GM18870 (cell line): ENCODE results near the gene TCEAL9.
"Not testable (repeated sequence)": the region's sequence is repeated elsewhere in the genome, so short reads cannot be mapped to it uniquely, and the experiment has no call there.

Source experiments
- ATAC-seq: cut with Tn5 transposase; IDR thresholded peaks from one replicate; pipeline ENCODE4 v1.9.1; 2021; ENCODE audit warnings: moderate library complexity; ENCODE audit not compliant: unreplicated experiment

The TCEAL9 gene

DNA sequence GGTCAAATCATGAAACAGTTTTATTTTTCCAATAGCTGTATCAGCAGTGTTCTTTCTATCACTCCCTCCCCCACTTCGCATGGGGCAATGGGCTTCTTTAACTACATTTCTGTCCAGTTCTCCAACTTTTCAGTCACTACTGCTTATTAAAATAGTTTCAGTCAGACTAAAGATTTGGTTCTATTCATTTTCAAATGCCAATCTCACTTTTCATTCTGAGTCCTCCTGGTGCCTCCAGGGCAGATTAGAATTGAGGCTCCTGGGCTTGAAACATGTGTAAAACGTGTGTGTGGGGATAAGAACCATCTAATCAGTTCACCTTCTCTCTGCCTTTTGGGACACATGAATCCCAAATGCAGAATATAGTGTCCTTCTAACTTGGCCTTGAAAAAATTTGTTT is 16.6 kb downstream of the TCEAL9 start:
- ATAC-seq = no peak

DNA sequence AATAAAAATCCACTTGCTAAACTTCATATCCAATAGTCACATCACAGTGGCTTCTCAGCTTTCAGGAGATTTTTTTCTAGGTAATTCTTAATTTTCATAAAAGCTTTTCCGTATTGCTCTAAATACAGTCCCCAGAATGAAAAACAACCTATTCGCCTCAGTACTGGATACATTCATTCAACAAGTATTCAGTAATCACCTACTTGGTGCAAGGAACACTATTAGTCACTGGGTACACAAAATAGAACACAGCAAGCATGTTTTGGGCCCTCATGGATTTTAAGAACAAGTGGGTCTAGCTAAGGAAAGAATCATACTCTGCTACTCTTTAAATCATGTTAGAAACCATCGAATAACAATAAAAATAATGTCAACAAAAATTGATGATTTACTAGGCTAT is 17.3 kb downstream of the TCEAL9 start:
- ATAC-seq = no peak

DNA sequence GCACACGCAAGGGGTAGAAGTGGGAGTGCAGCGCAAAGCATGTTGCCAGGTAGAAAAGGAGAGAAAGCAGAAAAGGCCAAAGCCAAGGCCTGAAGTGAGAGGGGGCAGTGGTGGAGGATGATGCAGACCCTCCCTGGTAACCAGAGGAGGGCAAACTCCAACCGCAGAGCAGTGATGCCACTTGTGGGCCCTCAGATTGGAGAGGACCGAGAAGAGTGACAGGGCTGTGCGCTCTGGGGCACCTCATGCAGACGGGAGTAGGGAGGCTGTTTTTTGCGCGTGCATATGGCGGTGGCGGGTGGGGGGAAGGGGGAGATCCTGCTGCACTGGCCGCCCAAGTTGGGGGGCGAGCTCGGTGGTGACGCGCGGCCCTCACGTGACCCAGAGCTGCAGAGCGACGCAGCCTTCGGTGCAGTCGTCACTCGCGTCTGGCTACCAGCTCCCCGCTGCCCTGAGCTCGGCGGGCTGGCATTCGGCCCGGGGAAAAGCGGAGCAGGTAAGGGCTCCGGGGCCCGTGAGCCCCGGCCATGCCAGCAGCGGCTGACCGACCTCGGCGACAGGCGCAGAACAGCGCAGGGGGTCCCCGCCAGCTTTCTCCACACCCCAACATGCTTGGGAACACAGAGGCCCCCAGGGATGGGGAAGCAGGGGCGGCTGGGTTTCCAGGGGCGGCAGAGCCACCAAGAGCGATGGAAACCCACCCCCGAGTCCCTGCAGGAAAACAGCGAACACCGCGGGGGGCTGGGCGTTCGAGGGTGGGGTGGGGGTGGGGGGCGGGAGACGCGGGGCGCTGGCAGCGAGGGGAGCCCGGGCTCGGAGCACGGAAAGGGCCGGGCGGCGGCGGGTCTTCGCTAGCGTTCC is 20.0 kb downstream of the TCEAL9 start, which contains the start of gene BEX3:
BEX3 (plus strand) TSS at position 421 of the 861 bp plus-strand sequence. CDS start 984 bp downstream, outside the sequence.
- no peak for ATAC-seq

DNA sequence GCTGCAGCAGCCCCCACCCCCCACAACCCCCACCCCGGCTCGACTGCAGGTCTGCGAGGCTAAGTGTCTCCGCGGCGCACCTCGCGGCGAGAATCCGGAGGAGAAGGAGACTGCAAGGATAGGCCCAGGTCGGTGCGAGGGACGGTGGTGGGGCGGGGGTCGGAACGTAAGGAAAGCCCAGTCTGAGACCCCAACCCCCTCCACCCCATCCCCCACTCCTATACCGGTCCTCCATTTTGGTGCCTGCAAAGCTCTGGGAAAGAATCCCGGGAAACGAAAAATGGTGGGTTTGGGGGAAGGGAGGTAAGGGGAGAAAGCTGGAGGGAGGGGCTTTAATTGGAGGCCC is 20.6 kb downstream of the TCEAL9 start:
- no peak for ATAC-seq

DNA sequence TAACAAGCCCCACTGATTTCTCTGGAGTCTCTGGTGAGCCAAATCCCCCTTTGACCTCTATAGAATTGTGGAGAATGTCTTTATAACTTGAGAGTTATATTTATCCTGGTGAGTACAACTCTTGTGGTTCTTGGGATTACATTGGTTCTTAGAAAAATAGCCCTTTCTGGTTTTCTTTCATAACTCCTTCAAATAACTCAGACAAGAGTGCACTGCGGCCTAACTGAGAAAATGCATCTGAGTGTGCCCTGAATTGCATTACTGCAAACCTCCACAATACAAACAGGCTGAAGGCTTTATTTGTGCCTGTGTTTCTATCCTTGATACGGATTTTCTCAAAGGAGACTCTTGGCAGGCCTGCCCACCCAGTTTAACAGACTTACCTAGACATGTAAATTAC is 22.7 kb downstream of the TCEAL9 start:
- ATAC-seq = no peak

DNA sequence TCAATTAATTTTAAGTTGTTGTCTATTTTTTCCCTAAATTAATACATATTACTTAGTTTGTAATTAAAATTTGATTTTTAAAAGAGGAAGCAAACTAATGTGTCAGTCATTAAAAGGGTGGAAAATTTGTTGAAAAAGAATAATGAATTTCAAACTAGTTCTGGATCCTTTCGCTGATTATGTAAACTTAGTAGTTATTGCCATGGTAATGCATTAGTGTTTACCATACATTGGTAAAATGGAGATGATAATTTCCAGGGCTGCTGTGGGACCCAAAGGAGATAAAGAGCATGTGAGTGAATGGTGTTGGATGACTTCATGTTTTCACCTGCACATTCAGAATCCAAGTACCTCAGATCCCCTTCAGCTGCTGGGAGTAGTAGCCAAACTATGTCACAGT is 26.6 kb downstream of the TCEAL9 start:
- ATAC-seq = no peak

DNA sequence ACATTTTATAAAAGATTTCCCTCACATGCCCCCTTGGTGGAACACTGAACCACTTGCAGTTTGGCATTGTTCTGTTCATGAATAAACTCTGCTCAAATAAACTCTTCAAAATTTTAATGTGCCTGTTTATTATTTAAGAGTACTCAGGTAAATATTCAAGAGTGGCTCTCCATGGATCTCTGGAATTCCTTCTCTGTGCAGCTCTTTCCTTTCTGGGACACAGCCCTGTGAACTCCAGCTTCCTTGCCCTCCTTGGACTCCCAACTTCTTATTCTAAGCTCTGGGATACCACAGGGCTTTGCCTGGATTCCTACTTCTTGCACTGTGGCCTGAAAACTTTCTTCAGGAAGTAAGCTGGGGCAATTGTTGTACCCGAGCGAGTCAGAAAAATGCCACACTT is 28.4 kb downstream of the TCEAL9 start:
- no peak for ATAC-seq

DNA sequence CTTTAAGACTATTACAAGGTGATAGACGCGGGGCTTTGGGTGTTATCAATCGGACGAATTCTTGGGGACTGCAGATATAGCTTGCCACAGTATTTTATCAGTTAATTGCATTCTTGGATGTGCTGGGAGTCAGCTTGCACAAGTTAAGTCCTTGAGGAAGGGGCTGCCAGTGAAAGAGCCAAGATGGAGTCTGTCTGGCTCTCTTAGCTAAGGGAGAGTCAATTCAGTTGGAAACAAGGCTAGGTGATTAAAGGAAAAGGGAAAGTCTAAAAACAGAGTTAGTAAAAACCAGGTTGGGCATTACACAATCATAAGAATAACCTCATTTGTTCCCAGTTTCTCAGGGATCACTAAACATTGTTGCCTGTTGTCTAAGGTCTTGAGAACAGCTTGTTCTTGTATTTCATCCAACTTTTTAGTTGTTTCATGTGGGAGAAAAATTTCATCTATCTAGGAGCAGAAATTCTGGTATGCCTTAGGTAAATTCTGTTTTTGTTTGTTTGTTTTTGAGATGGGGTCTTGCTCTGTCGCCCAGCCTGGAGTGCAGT is 29.1 kb downstream of the TCEAL9 start:
- ATAC-seq = not testable (repeated sequence)

DNA sequence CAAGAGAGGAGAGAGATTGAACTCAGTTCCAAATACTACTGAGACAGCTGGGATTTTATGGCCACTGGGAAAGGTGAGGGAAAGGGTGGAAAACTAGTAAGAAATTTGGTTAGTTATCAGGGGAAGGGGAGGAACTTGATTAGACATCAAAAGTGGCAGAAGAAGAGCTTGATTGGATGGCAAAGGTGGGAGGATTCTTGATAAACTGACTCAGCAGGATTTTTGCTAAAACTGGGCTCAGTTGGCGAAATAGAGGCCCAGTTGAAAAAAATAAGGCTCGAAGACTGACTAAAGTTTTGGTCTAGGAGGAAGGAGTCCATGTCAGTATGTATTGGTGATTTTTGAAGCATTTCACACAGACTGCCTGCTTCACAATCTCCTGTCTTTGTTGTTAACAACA is 30.0 kb downstream of the TCEAL9 start:
- ATAC-seq = no peak

DNA sequence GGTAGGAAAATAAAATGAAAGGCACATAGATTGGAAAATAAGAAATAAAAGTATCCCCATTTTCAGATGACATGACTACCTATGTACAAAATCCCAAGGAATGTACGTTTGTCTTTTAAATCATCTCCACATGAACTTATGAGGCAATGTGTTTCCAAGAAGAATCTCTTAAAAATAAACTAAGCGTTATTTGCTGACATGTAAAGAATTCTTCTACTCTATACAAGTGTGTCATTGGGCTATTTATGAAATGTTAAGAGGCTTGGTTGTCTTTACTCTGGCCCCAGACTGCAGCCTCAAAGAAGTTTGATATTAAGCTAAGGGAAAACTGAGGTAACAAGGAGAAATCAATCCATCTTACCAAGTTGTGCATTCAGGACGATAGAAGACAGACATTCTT is 37.2 kb downstream of the TCEAL9 start:
- ATAC-seq = no peak

DNA sequence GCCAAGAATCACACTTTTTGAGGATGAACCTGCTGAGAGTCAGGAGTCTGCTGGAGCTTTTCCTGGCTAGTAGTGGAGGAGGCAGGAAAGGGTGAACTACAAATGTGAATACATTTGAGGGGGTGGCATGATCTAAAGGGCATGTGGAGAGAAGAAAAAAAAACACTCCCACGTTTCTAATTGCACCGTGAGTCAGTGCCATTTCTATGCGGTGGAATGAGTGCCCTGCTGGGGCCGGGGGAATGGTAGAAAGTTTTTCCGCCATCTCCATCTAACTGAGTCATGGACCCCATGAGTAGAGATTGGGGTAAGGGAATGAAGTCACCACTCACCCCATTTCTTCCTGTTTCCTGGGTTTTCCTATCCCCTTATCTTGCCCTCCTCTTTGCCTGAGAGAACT is 39.9 kb downstream of the TCEAL9 start:
- no peak for ATAC-seq

DNA sequence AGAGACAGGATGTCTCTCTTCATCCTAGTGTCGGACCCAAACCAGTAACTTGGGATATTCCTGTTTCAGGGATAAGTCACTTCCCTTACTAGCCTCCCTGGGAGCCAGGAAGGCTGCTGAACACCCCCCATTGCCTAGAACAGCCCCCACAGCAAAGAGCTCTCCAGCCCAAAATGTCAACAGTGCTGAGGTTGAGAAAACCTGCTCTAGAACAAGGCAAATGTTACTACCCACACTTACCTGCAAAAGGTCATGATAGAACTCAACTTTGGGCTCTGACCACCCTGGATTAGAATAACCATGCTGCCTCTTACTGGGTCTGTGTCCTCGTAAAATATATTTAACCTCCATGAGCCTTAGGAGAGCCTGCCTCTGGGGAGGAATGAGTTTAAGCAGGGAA is 40.4 kb downstream of the TCEAL9 start:
- no peak for ATAC-seq

DNA sequence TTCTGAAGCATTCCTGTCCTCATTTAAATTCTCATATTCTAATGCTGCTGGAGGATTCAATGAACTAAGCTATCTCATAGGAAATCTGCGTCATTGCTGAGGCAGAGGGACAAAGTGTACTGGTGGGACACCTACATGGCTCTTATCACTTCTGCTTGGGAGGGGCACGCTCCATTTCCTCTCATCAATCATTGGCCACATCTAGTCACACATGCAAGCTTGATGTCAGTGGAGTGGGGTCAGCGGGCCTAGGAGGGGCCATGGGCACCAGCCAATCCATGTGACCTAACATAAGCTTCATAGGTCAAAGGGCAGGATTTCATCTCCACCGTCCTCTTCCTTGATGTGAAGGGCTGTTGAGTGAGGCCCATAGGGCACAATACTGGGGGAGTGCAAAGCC is 41.4 kb downstream of the TCEAL9 start:
- no peak for ATAC-seq

DNA sequence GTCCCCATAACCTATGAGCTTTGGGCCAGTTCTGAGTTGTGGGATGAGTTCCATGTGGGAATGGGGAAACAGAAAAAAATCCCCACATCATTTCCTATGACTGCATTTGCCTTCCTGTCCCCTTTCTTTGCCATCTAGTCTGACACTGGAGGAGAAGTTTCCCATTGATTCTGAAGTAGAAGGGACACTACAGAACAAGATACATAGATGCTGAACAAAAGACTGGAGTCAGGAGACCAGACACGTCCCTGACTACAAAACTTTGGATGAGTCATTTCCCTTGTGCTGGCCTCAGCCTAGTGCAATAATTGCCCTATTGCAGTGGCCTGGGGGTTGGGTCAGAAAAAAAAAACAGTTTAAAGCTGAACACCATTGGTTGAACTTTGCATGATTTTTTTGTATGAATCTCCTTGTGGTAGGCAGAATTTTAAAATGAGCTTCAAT is 42.1 kb downstream of the TCEAL9 start:
- no peak for ATAC-seq

DNA sequence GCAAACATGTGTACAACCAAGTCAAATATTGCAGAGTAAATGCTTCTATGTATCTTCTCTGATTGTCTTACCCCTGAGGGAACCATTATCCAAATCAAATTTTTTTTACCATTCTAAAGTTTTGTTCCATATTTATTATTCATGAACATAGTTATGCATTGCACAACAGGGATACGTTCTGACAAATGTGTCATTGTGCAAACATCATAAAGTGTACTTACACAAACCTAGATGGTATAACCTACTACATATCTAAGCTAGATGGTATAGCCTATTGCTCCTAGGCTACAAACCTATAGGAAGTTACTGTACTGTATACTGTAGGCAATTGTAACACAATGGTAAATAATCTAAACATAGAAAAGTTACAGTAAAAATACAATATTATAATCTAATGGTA is 43.4 kb downstream of the TCEAL9 start:
- ATAC-seq = no peak

DNA sequence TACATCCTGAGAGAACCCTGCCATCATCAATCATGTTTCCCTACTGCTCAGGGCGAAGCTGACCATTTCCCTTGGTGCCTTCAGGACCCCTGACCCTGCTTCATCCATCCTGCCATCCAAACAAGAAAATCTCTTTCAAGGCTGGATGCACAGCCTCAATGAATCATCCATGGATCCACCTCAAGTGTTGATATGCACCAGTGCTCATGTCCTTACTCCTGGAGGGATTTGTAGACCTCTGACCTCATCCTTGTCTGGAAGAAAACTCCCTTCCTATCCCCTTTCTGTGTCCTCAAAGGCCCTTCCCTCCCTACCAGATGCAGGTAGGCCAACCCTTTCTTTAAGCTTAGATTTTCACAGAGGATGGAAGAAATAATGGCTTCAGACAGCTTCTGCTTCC is 44.6 kb downstream of the TCEAL9 start:
- no peak for ATAC-seq

DNA sequence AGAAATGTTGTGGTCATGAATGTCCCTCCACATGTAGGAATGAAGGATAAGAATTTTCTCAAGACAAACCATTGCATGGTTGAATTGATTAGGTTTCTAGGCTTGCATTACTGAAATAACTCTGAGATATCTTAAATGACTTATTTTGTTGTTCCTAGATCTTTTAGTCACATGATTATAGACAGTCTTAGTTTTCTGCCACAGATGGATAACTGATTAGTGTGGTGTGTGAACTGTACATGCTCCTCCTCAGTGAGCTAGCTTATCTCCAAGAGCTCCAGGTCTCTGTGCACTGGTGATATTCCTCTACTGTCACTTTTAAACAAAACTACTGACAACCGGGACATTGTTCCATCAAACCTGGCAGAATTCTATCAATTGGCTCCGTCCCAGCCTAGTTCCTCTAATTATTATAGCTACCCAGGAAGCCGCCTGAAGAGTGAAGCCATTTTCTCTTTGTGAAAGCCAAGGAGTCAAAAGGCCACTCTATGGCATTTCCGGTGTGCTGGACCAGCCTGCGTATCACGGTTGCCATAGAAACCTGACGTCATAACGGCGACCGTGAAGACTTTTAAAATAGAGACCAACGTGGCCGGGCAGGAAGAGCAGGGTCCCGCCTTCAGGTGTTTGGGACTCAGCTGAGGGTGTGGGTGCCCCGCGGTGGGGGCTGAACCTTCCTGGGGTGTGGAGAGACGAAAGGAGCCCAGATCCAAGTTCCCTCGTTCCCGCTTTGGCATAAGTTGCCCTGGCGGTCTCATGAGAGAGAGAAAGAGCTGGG is 48.1 kb downstream of the TCEAL9 start:
- ATAC-seq = peak; percentile 89

DNA sequence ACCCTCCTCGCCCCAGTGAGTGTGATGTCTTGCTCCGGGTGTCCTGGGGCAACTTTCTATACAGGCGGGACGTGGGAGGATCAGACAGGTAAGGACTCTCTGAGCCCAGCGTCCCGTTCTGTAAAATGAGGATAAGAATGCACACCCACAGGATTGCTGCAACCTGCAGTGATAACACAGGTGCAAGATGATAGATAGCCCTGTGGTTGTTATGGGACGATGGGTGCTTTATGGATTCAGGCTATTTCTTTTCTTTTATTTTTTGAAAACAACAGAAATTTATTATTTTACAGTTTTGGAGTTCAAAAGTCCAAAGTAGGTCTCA is 48.7 kb downstream of the TCEAL9 start:
- no peak for ATAC-seq

DNA sequence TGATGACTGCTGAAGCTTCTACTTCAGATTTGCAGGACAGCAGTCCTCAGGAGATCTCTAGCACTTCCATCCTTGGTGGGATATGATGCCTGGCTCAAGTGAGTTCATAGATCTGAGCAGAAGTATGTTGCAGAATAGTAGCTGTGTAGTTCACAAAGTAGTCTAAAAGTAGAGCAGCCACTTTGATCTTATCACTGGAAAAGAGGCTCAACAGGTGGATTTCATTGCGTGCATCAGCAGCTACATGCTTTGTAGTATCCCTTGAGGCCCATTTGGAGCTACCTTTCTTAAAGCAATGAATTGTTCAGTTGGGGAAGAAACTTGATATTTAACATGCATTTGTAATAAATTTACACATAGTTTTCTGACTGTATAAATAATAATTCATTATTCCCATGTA is 50.0 kb downstream of the TCEAL9 start:
- no peak for ATAC-seq

DNA sequence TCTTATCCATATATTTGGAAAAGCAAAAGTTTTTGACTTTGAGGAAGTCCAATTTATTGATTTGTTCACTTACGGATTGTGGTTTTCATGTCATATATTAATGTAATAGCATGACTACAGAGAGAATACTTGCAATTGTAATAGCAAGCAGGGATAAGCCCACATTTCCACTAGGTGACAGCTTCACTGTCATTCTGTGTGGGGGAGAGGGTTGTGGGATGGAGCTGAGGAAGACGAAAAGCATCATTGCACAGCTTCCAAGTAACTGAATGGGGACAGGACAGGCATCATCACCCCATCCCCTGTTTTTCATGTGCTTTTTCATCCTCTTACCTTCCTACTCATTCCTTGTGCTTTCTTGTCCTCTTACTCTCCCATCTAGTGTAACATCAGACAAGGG is 51.5 kb downstream of the TCEAL9 start:
- no peak for ATAC-seq
